ENCODE measurements around the gene RPL18A. TPM values are rescaled to one million over a fixed set of nuclear protein-coding genes. Genes with fewer than 3 reads are reported as not detected.

The RPL18A gene
- total and polyA plus RNA-seq, 2 experiments from 2014 or later, result 930 to 1,484 TPM

- no peak overlapping the region for H3K27ac ChIP-seq
- DNase-seq (ENCODE audit: low read depth in 1 of 2, low spot score in 1 of 2), result no peak
- peaks cover 3% of the 10 kb centered on the region for H3K4me1 ChIP-seq (ENCODE audit: low read depth)
- H3K4me3 ChIP-seq, result no peak overlapping the region
- H3K9me3 ChIP-seq (ENCODE audit: low read depth), result no peaks in the 10 kb centered on the region
- no peaks in the 10 kb centered on the region for H3K36me3 ChIP-seq
- no peak for TF ChIP-seq CTCF (IDR thresholded peaks at IDR 0.05; ENCODE audit: low read depth, low read length)
- no peaks in the 10 kb centered on the region for H3K27me3 ChIP-seq
Observed at GRCh38 chr19:17837972-17838371, 21.7 kb upstream of the RPL18A start.

- Histone ChIP-seq H3K9me3 (ENCODE audit: low read depth) (no peaks in the 10 kb centered on the region), H3K27me3 (no peaks in the 10 kb centered on the region), H3K27ac (no peak overlapping the region), H3K36me3 (no peaks in the 10 kb centered on the region), H3K4me3 (no peak overlapping the region), H3K4me1 (ENCODE audit: low read depth) (peaks cover 3% of the 10 kb centered on the region)
- no peak for TF ChIP-seq CTCF (IDR thresholded peaks at IDR 0.05; ENCODE audit: low read depth, low read length)
- DNase-seq (ENCODE audit: low read depth in 1 of 2, low spot score in 1 of 2), result no peak
Observed at GRCh38 chr19:17840019-17840418, 19.7 kb upstream of the RPL18A start.

- no peak for DNase-seq (ENCODE audit: low read depth in 1 of 2, low spot score in 1 of 2)
- Histone ChIP-seq H3K27ac (no peak overlapping the region), H3K36me3 (no peaks in the 10 kb centered on the region), H3K4me3 (peak overlapping the region; percentile 23), H3K9me3 (ENCODE audit: low read depth) (no peaks in the 10 kb centered on the region), H3K4me1 (ENCODE audit: low read depth) (peaks cover 3% of the 10 kb centered on the region), H3K27me3 (no peaks in the 10 kb centered on the region)
- TF ChIP-seq CTCF (IDR thresholded peaks at IDR 0.05; ENCODE audit: low read depth, low read length), result no peak
Observed at GRCh38 chr19:17841371-17841809, 18.3 kb upstream of the RPL18A start.

- Histone ChIP-seq H3K4me1 (ENCODE audit: low read depth) (peaks cover 3% of the 10 kb centered on the region), H3K27me3 (no peaks in the 10 kb centered on the region), H3K9me3 (ENCODE audit: low read depth) (no peaks in the 10 kb centered on the region), H3K36me3 (no peaks in the 10 kb centered on the region), H3K27ac (no peak overlapping the region), H3K4me3 (peak overlapping the region; percentile 23)
- DNase-seq (ENCODE audit: low read depth in 1 of 2, low spot score in 1 of 2), result peak; percentile 93 to 97
- no peak for TF ChIP-seq CTCF (IDR thresholded peaks at IDR 0.05; ENCODE audit: low read depth, low read length)
Observed at GRCh38 chr19:17841810-17842662, 17.7 kb upstream of the RPL18A start.

- no peak overlapping the region for H3K27ac ChIP-seq
- TF ChIP-seq CTCF (IDR thresholded peaks at IDR 0.05; ENCODE audit: low read depth, low read length), result no peak
- peaks cover 3% of the 10 kb centered on the region for H3K4me1 ChIP-seq (ENCODE audit: low read depth)
- no peaks in the 10 kb centered on the region for H3K36me3 ChIP-seq
- H3K4me3 ChIP-seq, result no peak overlapping the region
- no peak for DNase-seq (ENCODE audit: low read depth in 1 of 2, low spot score in 1 of 2)
- no peaks in the 10 kb centered on the region for H3K9me3 ChIP-seq (ENCODE audit: low read depth)
- no peaks in the 10 kb centered on the region for H3K27me3 ChIP-seq
Observed at GRCh38 chr19:17842663-17843291, 16.9 kb upstream of the RPL18A start.

Data from cardiac muscle cell (in vitro differentiated cells and primary cell).